ENCODE data around the gene RPUSD2. TPM values are rescaled to one million over a fixed set of nuclear protein-coding genes. Genes with fewer than 3 reads are reported as not detected.

RPUSD2 gene
- polyA plus RNA-seq, 1 donor (not counting 4 experiments of a cell fraction or from before 2014, with no cell fraction given) = 8.0 TPM

DNA sequence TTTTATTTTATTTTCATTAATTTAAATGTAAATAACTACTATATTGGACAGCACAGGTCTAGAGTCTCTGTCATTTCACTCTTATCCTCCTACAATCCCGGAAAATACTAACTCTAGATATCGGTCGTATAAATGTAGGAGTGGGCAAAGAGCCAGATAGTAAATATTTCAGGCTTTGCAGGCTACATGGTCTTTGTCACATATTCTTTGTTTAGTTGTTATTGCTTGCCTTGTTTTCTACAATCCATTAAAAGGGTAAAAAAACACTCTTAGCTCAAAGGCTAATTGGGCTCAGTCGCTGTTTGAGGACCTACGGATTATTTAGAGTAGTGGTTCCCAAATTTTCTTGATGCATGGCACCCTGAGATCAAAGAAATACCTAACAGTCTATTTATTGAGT is 26.7 kb downstream of the RPUSD2 start:
- Histone ChIP-seq H3K9ac (ENCODE audit: control insufficient read depth, extremely low read depth, insufficient read depth, low read length) (no peak overlapping the region), H3K27ac (ENCODE audit: control insufficient read depth, insufficient read depth, low read length) (no peak overlapping the region), H3K36me3 (ENCODE audit: control insufficient read depth in 2 of 2, extremely low read depth in 1 of 2, insufficient read depth in 2 of 2, low read length in 2 of 2) (no peaks in the 10 kb centered on the region), H2AFZ (ENCODE audit: control insufficient read depth, low read length) (no peak overlapping the region), H3K27me3 (ENCODE audit: control insufficient read depth, extremely low read depth, insufficient read depth, low read length) (no peaks in the 10 kb centered on the region), H3K9me3 (ENCODE audit: control insufficient read depth, low read depth, low read length) (no peaks in the 10 kb centered on the region), H4K20me1 (ENCODE audit: control insufficient read depth, extremely low read depth, insufficient read depth, low read length) (no peaks in the 10 kb centered on the region), H3K4me2 (ENCODE audit: control insufficient read depth, extremely low read depth, insufficient read depth, low read depth, low read length) (peak overlapping the region; percentile 90), H3K9me1 (ENCODE audit: control insufficient read depth, extremely low read depth, insufficient read depth, low read length) (no peaks in the 10 kb centered on the region), H3K79me2 (ENCODE audit: control insufficient read depth, insufficient read depth, low read length) (peaks cover 60% of the 10 kb centered on the region), H3K4me1 (ENCODE audit: control insufficient read depth, extremely low read depth, insufficient read depth, low read length) (peaks cover 6% of the 10 kb centered on the region), H3K4me3 (ENCODE audit: control insufficient read depth in 2 of 3, extremely low read depth in 1 of 3, insufficient read depth in 2 of 3, low read depth in 1 of 3, low read length in 3 of 3) (peak overlapping the region in 1 of 3 experiments; percentile 98)
- DNase-seq (ENCODE audit: low read depth, low spot score) (no peak), FAIRE-seq (no peak)
- dilution Hi-C loops (cut with MboI; ENCODE audit: extremely low pct_ligation_motif_present, low sequenced_read_pairs) = no loop called here
- no peak for TF ChIP-seq EZH2 (IDR thresholded peaks at IDR 0.05; ENCODE audit: low read length)
- TF ChIP-seq, protein P1, sequence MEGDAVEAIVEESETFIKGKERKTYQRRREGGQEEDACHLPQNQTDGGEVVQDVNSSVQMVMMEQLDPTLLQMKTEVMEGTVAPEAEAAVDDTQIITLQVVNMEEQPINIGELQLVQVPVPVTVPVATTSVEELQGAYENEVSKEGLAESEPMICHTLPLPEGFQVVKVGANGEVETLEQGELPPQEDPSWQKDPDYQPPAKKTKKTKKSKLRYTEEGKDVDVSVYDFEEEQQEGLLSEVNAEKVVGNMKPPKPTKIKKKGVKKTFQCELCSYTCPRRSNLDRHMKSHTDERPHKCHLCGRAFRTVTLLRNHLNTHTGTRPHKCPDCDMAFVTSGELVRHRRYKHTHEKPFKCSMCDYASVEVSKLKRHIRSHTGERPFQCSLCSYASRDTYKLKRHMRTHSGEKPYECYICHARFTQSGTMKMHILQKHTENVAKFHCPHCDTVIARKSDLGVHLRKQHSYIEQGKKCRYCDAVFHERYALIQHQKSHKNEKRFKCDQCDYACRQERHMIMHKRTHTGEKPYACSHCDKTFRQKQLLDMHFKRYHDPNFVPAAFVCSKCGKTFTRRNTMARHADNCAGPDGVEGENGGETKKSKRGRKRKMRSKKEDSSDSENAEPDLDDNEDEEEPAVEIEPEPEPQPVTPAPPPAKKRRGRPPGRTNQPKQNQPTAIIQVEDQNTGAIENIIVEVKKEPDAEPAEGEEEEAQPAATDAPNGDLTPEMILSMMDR (optimal IDR thresholded peaks at IDR 0.05 in 1 of 3, IDR thresholded peaks at IDR 0.05 in 1 of 3, conservative IDR thresholded peaks at IDR 0.05 in 1 of 3; ENCODE audit: extremely low read depth in 1 of 3, insufficient read depth in 2 of 3, low read length in 3 of 3) = no peak

DNA sequence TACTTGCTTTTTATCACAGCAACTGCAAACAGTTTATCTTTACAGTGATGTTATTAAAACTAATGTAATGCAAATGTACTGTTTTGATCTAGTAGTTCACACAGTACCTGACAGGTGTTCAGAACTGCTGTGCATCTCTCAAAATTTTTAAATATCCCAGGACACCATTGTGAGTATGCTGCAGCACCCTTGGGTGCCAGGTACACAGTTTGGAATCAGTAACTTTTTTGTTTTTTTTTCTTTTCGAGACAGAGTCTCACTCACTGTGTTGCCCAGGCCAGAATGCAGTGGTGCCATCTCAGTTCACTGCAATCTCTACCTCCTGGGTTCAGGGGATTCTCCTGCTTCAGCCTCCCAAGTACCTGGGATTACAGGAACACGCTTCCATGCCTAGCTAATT is 27.9 kb downstream of the RPUSD2 start:
- no peak overlapping the region for H3K4me2 ChIP-seq (ENCODE audit: control insufficient read depth, extremely low read depth, insufficient read depth, low read depth, low read length)
- TF ChIP-seq, protein P1 (optimal IDR thresholded peaks at IDR 0.05 in 1 of 3, IDR thresholded peaks at IDR 0.05 in 1 of 3, conservative IDR thresholded peaks at IDR 0.05 in 1 of 3; ENCODE audit: extremely low read depth in 1 of 3, insufficient read depth in 2 of 3, low read length in 3 of 3) = no peak
- no peak for TF ChIP-seq EZH2 (IDR thresholded peaks at IDR 0.05; ENCODE audit: low read length)
- no peaks in the 10 kb centered on the region for H4K20me1 ChIP-seq (ENCODE audit: control insufficient read depth, extremely low read depth, insufficient read depth, low read length)
- DNase-seq (ENCODE audit: low read depth, low spot score) = no peak
- peaks cover 67% of the 10 kb centered on the region for H3K79me2 ChIP-seq (ENCODE audit: control insufficient read depth, insufficient read depth, low read length)
- no peak overlapping the region for H2AFZ ChIP-seq (ENCODE audit: control insufficient read depth, low read length)
- dilution Hi-C loops (cut with MboI; ENCODE audit: extremely low pct_ligation_motif_present, low sequenced_read_pairs) = no loop called here
- no peaks in the 10 kb centered on the region for H3K9me3 ChIP-seq (ENCODE audit: control insufficient read depth, low read depth, low read length)
- no peak overlapping the region for H3K27ac ChIP-seq (ENCODE audit: control insufficient read depth, insufficient read depth, low read length)
- H3K4me3 ChIP-seq (ENCODE audit: control insufficient read depth in 2 of 3, extremely low read depth in 1 of 3, insufficient read depth in 2 of 3, low read depth in 1 of 3, low read length in 3 of 3) = no peak overlapping the region
- no peak for FAIRE-seq
- H3K9me1 ChIP-seq (ENCODE audit: control insufficient read depth, extremely low read depth, insufficient read depth, low read length) = no peaks in the 10 kb centered on the region
- no peaks in the 10 kb centered on the region for H3K27me3 ChIP-seq (ENCODE audit: control insufficient read depth, extremely low read depth, insufficient read depth, low read length)
- H3K4me1 ChIP-seq (ENCODE audit: control insufficient read depth, extremely low read depth, insufficient read depth, low read length) = peaks cover 6% of the 10 kb centered on the region
- no peak overlapping the region for H3K9ac ChIP-seq (ENCODE audit: control insufficient read depth, extremely low read depth, insufficient read depth, low read length)
- H3K36me3 ChIP-seq (ENCODE audit: control insufficient read depth in 2 of 2, extremely low read depth in 1 of 2, insufficient read depth in 2 of 2, low read length in 2 of 2) = no peaks in the 10 kb centered on the region

Data from keratinocyte (primary cell).